ENCODE results near the gene PVR. TPM values are rescaled to one million over a fixed set of nuclear protein-coding genes. Genes with fewer than 3 reads are reported as not detected.

The PVR gene
- total RNA-seq, 1 experiment from 2014 or later, result 141 TPM

DNA sequence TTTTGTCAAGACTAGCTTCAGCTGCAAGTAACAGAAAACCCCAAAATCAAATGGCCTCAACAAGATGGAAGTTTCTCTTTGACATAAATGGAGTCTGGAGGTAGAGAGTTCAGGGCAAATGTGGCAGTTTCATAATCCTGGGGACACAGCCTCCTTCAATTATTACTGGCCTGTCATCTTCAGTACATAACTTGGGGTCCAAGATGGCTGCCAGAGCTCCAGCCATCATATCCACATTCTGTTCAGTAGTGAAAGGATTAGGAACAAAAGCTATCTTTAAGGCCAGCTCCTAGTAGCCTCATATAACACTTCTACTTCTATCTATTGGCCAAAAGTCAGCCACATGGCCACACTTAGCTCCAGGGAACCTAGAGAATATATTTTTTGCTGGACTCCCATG lies 45.4 kb upstream of the PVR start:
- no peak for DNase-seq (ENCODE audit: unreplicated experiment)
- Mint-ChIP-seq H3K27me3 (ENCODE audit: insufficient read depth, unreplicated experiment) (peaks cover 38% of the 10 kb centered on the region), H3K4me3 (ENCODE audit: unreplicated experiment) (no peak overlapping the region), H3K36me3 (ENCODE audit: insufficient read depth, unreplicated experiment) (no peaks in the 10 kb centered on the region), H3K4me1 (ENCODE audit: insufficient read depth, unreplicated experiment) (peaks cover 6% of the 10 kb centered on the region), H3K27ac (ENCODE audit: low read depth, unreplicated experiment) (no peak overlapping the region), H3K9me3 (ENCODE audit: unreplicated experiment) (no peaks in the 10 kb centered on the region)
- no TSS peak for BruUV-seq (replicated peaks)
- intact Hi-C loops (cut with micrococcal nuclease), result no loop called here
- POLR2A ChIA-PET, result interaction anchor here (0.9 kb wide), 1 partner anchor 50 kb away, joined by 3 read pairs; no protein-coding TSS in a partner anchor
- CTCF ChIA-PET, result interaction anchor here (0.6 to 0.7 kb wide), 3 partner anchors 10 to 56 kb away, joined by 3 read pairs; no protein-coding TSS in a partner anchor
- no peak for TF ChIP-seq CTCF (IDR thresholded peaks at IDR 0.05; ENCODE audit: unreplicated experiment)

- no peak for DNase-seq (ENCODE audit: unreplicated experiment)
- H3K27ac Mint-ChIP-seq (ENCODE audit: low read depth, unreplicated experiment), result no peak overlapping the region
- peaks cover 11% of the 10 kb centered on the region for H3K4me1 Mint-ChIP-seq (ENCODE audit: insufficient read depth, unreplicated experiment)
- ChIA-PET POLR2A (interaction anchor here (0.9 kb wide), 1 partner anchor 50 kb away, joined by 3 read pairs; no protein-coding TSS in a partner anchor), CTCF (interaction anchor here (0.6 to 0.7 kb wide), 3 partner anchors 10 to 58 kb away, joined by 3 to 4 read pairs (median 3); no protein-coding TSS in a partner anchor)
- no peaks in the 10 kb centered on the region for H3K36me3 Mint-ChIP-seq (ENCODE audit: insufficient read depth, unreplicated experiment)
- H3K27me3 Mint-ChIP-seq (ENCODE audit: insufficient read depth, unreplicated experiment), result peaks cover 38% of the 10 kb centered on the region
- H3K9me3 Mint-ChIP-seq (ENCODE audit: unreplicated experiment), result no peaks in the 10 kb centered on the region
- H3K4me3 Mint-ChIP-seq (ENCODE audit: unreplicated experiment), result no peak overlapping the region
- no peak for TF ChIP-seq CTCF (IDR thresholded peaks at IDR 0.05; ENCODE audit: unreplicated experiment)
- BruUV-seq (replicated peaks), result no TSS peak
- intact Hi-C loops (cut with micrococcal nuclease), result no loop called here
Measured at GRCh38 chr19:44598880-44599279, 44.8 kb upstream of the PVR start.

DNA sequence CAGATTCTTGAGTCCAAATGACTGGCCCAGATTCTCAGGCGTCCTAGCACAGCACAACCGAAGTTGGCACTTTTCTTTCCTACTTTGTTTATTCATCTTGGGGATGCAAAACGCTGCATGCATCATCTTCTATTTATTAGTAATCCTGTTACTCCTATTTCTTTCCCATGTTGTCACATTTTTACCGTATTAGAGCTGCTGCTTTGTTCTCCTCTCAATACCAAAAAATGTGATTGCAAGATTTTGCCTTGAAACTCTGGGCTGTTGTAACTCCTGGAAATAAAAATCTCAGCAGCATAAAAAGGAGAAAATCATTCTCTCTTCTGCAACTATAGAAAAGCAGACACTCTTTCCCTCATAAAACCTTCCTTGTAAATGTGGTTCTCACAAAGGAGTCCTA lies 43.2 kb upstream of the PVR start:
- H3K4me3 Mint-ChIP-seq (ENCODE audit: unreplicated experiment), result no peak overlapping the region
- intact Hi-C loops (cut with micrococcal nuclease), result no loop called here
- peaks cover 38% of the 10 kb centered on the region for H3K27me3 Mint-ChIP-seq (ENCODE audit: insufficient read depth, unreplicated experiment)
- H3K36me3 Mint-ChIP-seq (ENCODE audit: insufficient read depth, unreplicated experiment), result no peaks in the 10 kb centered on the region
- no peaks in the 10 kb centered on the region for H3K9me3 Mint-ChIP-seq (ENCODE audit: unreplicated experiment)
- H3K27ac Mint-ChIP-seq (ENCODE audit: low read depth, unreplicated experiment), result no peak overlapping the region
- ChIA-PET CTCF (interaction anchor here (0.6 kb wide), 1 partner anchor 44 kb away, joined by 3 read pairs; no protein-coding TSS in a partner anchor), POLR2A (no interaction called here)
- BruUV-seq (replicated peaks), result no TSS peak
- no peak for DNase-seq (ENCODE audit: unreplicated experiment)
- H3K4me1 Mint-ChIP-seq (ENCODE audit: insufficient read depth, unreplicated experiment), result peaks cover 11% of the 10 kb centered on the region
- TF ChIP-seq CTCF (IDR thresholded peaks at IDR 0.05; ENCODE audit: unreplicated experiment), result no peak

DNA sequence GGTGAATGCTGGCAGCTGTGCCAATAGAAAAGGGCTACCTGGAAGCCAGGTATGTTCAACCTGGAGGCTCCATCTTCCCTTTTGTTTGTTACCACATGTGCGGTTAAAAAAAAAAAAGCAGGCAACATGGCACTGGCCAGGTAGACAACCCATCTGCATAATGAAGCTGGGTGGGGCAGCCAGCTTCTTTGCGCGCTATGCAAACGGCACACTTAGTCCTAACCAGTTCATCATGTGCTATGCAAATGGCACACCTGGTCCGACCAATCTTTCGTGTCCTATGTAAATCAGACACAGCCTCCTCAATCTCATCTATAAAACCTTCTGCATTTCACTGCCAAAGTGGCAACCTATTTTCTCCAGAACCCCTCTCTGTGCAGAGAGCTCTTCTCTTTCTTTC lies 41.6 kb upstream of the PVR start:
- Mint-ChIP-seq H3K4me1 (ENCODE audit: insufficient read depth, unreplicated experiment) (peaks cover 11% of the 10 kb centered on the region), H3K27ac (ENCODE audit: low read depth, unreplicated experiment) (no peak overlapping the region), H3K9me3 (ENCODE audit: unreplicated experiment) (no peaks in the 10 kb centered on the region), H3K27me3 (ENCODE audit: insufficient read depth, unreplicated experiment) (peaks cover 34% of the 10 kb centered on the region), H3K4me3 (ENCODE audit: unreplicated experiment) (no peak overlapping the region), H3K36me3 (ENCODE audit: insufficient read depth, unreplicated experiment) (no peaks in the 10 kb centered on the region)
- DNase-seq (ENCODE audit: unreplicated experiment), result no peak
- intact Hi-C loops (cut with micrococcal nuclease), result no loop called here
- no TSS peak for BruUV-seq (replicated peaks)
- TF ChIP-seq CTCF (IDR thresholded peaks at IDR 0.05; ENCODE audit: unreplicated experiment), result no peak
- CTCF ChIA-PET, result interaction anchor here (0.7 to 1.5 kb wide), 3 partner anchors 15 to 55 kb away, joined by 3 to 4 read pairs (median 4); partner anchors contain the start of gene PVR
- POLR2A ChIA-PET, result interaction anchor here (0.5 to 1.2 kb wide), 3 partner anchors 15 to 576 kb away, joined by 3 to 4 read pairs (median 4); no protein-coding TSS in a partner anchor

Data from MCF 10A (cell line).